HepG2 (cell line): ENCODE data around the gene TAMALIN. TPM values are rescaled to one million over a fixed set of nuclear protein-coding genes. Genes with fewer than 3 reads are reported as not detected.

Experiments
- BCL3 ChIP-seq: sonication (generic); formaldehyde crosslinking; IDR thresholded peaks from 2 replicates; pipeline ENCODE4 v1.5.1; 2020; ENCODE audit warnings: mild to moderate bottlenecking, missing genetic modification reagents, moderate library complexity
- BHLHE40 ChIP-seq: IDR thresholded peaks from 2 replicates; pipeline ENCODE4 v1.6.1; 2011; ENCODE audit warnings: low read length, improper control_type of control experiment
- ELF1 ChIP-seq: sonication (generic); formaldehyde crosslinking; IDR thresholded peaks from 2 replicates; pipeline ENCODE4 v1.4.0; 2020; ENCODE audit warnings: missing genetic modification reagents
- ETV5 ChIP-seq: IDR thresholded peaks from 2 replicates; pipeline ENCODE4 v1.6.1; 2018; ENCODE audit warnings: missing biosample characterization, missing genetic modification reagents, inconsistent platforms, borderline replicate concordance
- GATAD1 ChIP-seq: IDR thresholded peaks from 2 replicates; pipeline ENCODE4 v1.6.1; 2016; ENCODE audit warnings: missing genetic modification reagents, missing compliant biosample characterization
- ISX ChIP-seq: sonication (generic); formaldehyde crosslinking; conservative IDR thresholded peaks from 2 replicates; pipeline ENCODE4 v1.5.0; 2020; ENCODE audit warnings: missing genetic modification reagents
- JARID2 ChIP-seq: sonication (generic); formaldehyde crosslinking; IDR thresholded peaks from 2 replicates; pipeline ENCODE4 v1.8.1; 2023; ENCODE audit warnings: missing genetic modification reagents, inconsistent platforms; ENCODE audit not compliant: insufficient replicate concordance
- MTA1 ChIP-seq: sonication (generic); formaldehyde crosslinking; IDR thresholded peaks from 2 replicates; pipeline ENCODE4 v1.4.0; 2020; ENCODE audit warnings: missing genetic modification reagents, mild to moderate bottlenecking, borderline replicate concordance
- RBAK ChIP-seq: sonication (generic); formaldehyde crosslinking; IDR thresholded peaks from 2 replicates; pipeline ENCODE4 v1.5.1; 2020; ENCODE audit warnings: mild to moderate bottlenecking, missing genetic modification reagents
- RBM22 ChIP-seq: fragments of 200-400 bp; formaldehyde crosslinking; optimal IDR thresholded peaks from 2 replicates; pipeline ENCODE3; 2017; ENCODE audit warnings: mild to moderate bottlenecking, low read length, moderate library complexity
- SRSF1 ChIP-seq: fragments of 200-400 bp; formaldehyde crosslinking; optimal IDR thresholded peaks from 2 replicates; pipeline ENCODE3; 2017; ENCODE audit warnings: mild to moderate bottlenecking, low read depth, low read length, moderate library complexity
- THYN1 ChIP-seq: sonication (generic); formaldehyde crosslinking; IDR thresholded peaks from 2 replicates; pipeline ENCODE4 v1.8.1; 2023; ENCODE audit warnings: low read depth, mild to moderate bottlenecking, moderate library complexity, missing genetic modification reagents, borderline replicate concordance
- UBTF ChIP-seq: sonication (generic); formaldehyde crosslinking; IDR thresholded peaks from 2 replicates; pipeline ENCODE4 v1.4.0; 2020; ENCODE audit warnings: mild to moderate bottlenecking, missing genetic modification reagents
- ZBTB10 ChIP-seq: sonication (generic); formaldehyde crosslinking; IDR thresholded peaks from 2 replicates; pipeline ENCODE4 v1.4.0; 2020; ENCODE audit warnings: missing genetic modification reagents, borderline replicate concordance
- ZBTB37 ChIP-seq: sonication (generic); formaldehyde crosslinking; IDR thresholded peaks from 2 replicates; pipeline ENCODE4 v1.4.0; 2020; ENCODE audit warnings: mild to moderate bottlenecking, missing genetic modification reagents
- ZFP41 ChIP-seq: sonication (generic); formaldehyde crosslinking; IDR thresholded peaks from 2 replicates; pipeline ENCODE4 v1.4.0; 2020; ENCODE audit warnings: mild to moderate bottlenecking, missing genetic modification reagents, borderline replicate concordance
- ZNF275 ChIP-seq: sonication (generic); formaldehyde crosslinking; IDR thresholded peaks from 2 replicates; pipeline ENCODE4 v1.8.0; 2022; ENCODE audit warnings: missing genetic modification reagents, mild to moderate bottlenecking, inconsistent platforms, borderline replicate concordance
- ZNF501 ChIP-seq: sonication (generic); formaldehyde crosslinking; IDR thresholded peaks from 2 replicates; pipeline ENCODE4 v1.5.1; 2020; ENCODE audit warnings: mild to moderate bottlenecking, moderate library complexity, missing genetic modification reagents
- ZNF724P ChIP-seq: sonication (generic); formaldehyde crosslinking; IDR thresholded peaks from 2 replicates; pipeline ENCODE4 v1.8.0; 2022; ENCODE audit warnings: missing genetic modification reagents, borderline replicate concordance
- ZNF773 ChIP-seq: sonication (generic); formaldehyde crosslinking; IDR thresholded peaks from 2 replicates; pipeline ENCODE4 v1.4.0; 2020; ENCODE audit warnings: missing genetic modification reagents, borderline replicate concordance
- polyA plus RNA-seq, 8 experiments: library from polyadenylated mRNA; depleted of rRNA in 3 of 8; stranded (reverse) in 7 of 8; unstranded in 1 of 8; fragments of >200 nt; fragmentation: Illumina TruSeq in 4 of 8; extraction: Trizol in 4 of 8; gene quantifications; 2 replicates each; pipeline versions ENCODE4 v1.2.1 to v1.2.3, GENCODE V29; 2011 to 2016; ENCODE audit warnings: low read depth in 4 of 8, missing spikeins in 1 of 8, mixed read lengths in 1 of 8; ENCODE audit not compliant: insufficient read depth in 1 of 8
- total RNA-seq, 5 experiments: library from RNA; depleted of rRNA; stranded (reverse); fragments of >200 nt; fragmentation: Illumina TruSeq; extraction: Trizol; gene quantifications; 2 replicates each; pipeline ENCODE4 v1.2.3, GENCODE V29; 2016; ENCODE audit warnings: low read depth in 1 of 5

Gene TAMALIN
- total and polyA plus RNA-seq, 2 of the 13 experiments (the other 11 are each of a cell fraction or from before 2014, with no cell fraction given), result 2.9 to 10.9 TPM

GRCh38 chr12:52023182-52023975 lies 16.6 kb downstream of the TAMALIN start (continued):
- TF ChIP-seq THYN1 (CRISPR knock-in tag) (no peak), ETV5 (no peak), SRSF1 (no peak), ZBTB37 (CRISPR knock-in tag) (no peak), RBM22 (no peak), ISX (CRISPR knock-in tag) (no peak), ELF1 (CRISPR knock-in tag) (no peak), GATAD1 (CRISPR knock-in tag) (0 out of 2 replicates have a peak, but pooled peaks have one; percentile 21), RBAK (no peak), JARID2 (no peak), MTA1 (no peak; the same call in 1 of the 2 replicates), BCL3 (CRISPR knock-in tag) (no peak; the same call in 1 of the 2 replicates), ZBTB10 (no peak), ZFP41 (CRISPR knock-in tag) (no peak), ZNF275 (CRISPR knock-in tag) (no peak), BHLHE40 (no peak), ZNF501 (CRISPR knock-in tag) (peak; percentile 51; the same call in 1 of the 2 replicates), ZNF773 (CRISPR knock-in tag) (no peak), UBTF (CRISPR knock-in tag) (peak; percentile 49; the same call in 1 of the 2 replicates), ZNF724P (CRISPR knock-in tag) (no peak)
